Measurements from ENCODE around the gene ATCAY.

ATCAY gene

GRCh38 chr19:3975637-3976087 is 95.2 kb downstream of the ATCAY start:
- no peak for DNase-seq

GRCh38 chr19:3976495-3977241 is 96.2 kb downstream of the ATCAY start:
- no peak for DNase-seq

All from GOT3 (cell line).